ENCODE results near the gene CNTNAP2.

Gene CNTNAP2

GRCh38 chr7:146805082-146805481 lies 688.5 kb downstream of the CNTNAP2 start:
- H3K4me3 ChIP-seq (ENCODE audit: low read depth, low read length), result no peak overlapping the region
- no CpG with 5 or more reads among the region's 1 CpG for WGBS (ENCODE audit: extremely low coverage, insufficient coverage, insufficient read length)
- H3K23ac ChIP-seq (ENCODE audit: low read length), result no peak overlapping the region
- no peak overlapping the region for H4K8ac ChIP-seq (ENCODE audit: low read depth, low read length)
- H2BK120ac ChIP-seq (ENCODE audit: insufficient read depth, low read length, poor library complexity), result no peak overlapping the region
- no peaks in the 10 kb centered on the region for H3K9me3 ChIP-seq (ENCODE audit: insufficient read depth, low read depth, low read length)
- no peak overlapping the region for H3K27ac ChIP-seq (ENCODE audit: low read depth, low read length)
- H3K27me3 ChIP-seq (ENCODE audit: insufficient read depth, low read length), result no peaks in the 10 kb centered on the region
- H3K4me1 ChIP-seq (ENCODE audit: control insufficient read depth in 1 of 2, insufficient read depth in 2 of 2, low read length in 2 of 2), result no peaks in the 10 kb centered on the region
- no peak overlapping the region for H2BK5ac ChIP-seq (ENCODE audit: low read depth, low read length, poor library complexity)
- DNase-seq, result no peak
- H3K14ac ChIP-seq (ENCODE audit: low read length), result no peak overlapping the region
- no peak overlapping the region for H4K91ac ChIP-seq (ENCODE audit: low read depth, low read length)
- H4K12ac ChIP-seq (ENCODE audit: low read depth, low read length), result no peak overlapping the region
- H3K18ac ChIP-seq (ENCODE audit: low read length), result no peak overlapping the region
- H2BK12ac ChIP-seq (ENCODE audit: low read length), result no peak overlapping the region
- no peak overlapping the region for H3K4me2 ChIP-seq (ENCODE audit: low read length)
- H2AFZ ChIP-seq (ENCODE audit: insufficient read depth, low read length, poor library complexity), result no peak overlapping the region
- no peaks in the 10 kb centered on the region for H3K36me3 ChIP-seq (ENCODE audit: control insufficient read depth in 1 of 2, insufficient read depth in 2 of 2, low read length in 2 of 2)
- no peak overlapping the region for H2AK5ac ChIP-seq (ENCODE audit: low read length)
- H3K4ac ChIP-seq (ENCODE audit: low read depth, low read length), result no peak overlapping the region
- H3K79me2 ChIP-seq (ENCODE audit: control insufficient read depth, insufficient read depth, low read length, poor library complexity), result no peaks in the 10 kb centered on the region
- no peak overlapping the region for H3K9ac ChIP-seq (ENCODE audit: low read length)
- H3K79me1 ChIP-seq (ENCODE audit: low read length), result no peaks in the 10 kb centered on the region

GRCh38 chr7:146826329-146826728 lies 709.7 kb downstream of the CNTNAP2 start:
- Histone ChIP-seq H3K4ac (ENCODE audit: low read depth, low read length) (no peak overlapping the region), H4K91ac (ENCODE audit: low read depth, low read length) (no peak overlapping the region), H2AFZ (ENCODE audit: insufficient read depth, low read length, poor library complexity) (no peak overlapping the region), H3K4me1 (ENCODE audit: control insufficient read depth in 1 of 2, insufficient read depth in 2 of 2, low read length in 2 of 2) (no peaks in the 10 kb centered on the region), H4K8ac (ENCODE audit: low read depth, low read length) (no peak overlapping the region), H3K4me2 (ENCODE audit: low read length) (no peak overlapping the region), H2BK5ac (ENCODE audit: low read depth, low read length, poor library complexity) (no peak overlapping the region), H2BK120ac (ENCODE audit: insufficient read depth, low read length, poor library complexity) (no peak overlapping the region), H2BK12ac (ENCODE audit: low read length) (no peak overlapping the region), H3K79me1 (ENCODE audit: low read length) (no peaks in the 10 kb centered on the region), H3K36me3 (ENCODE audit: control insufficient read depth in 1 of 2, insufficient read depth in 2 of 2, low read length in 2 of 2) (no peaks in the 10 kb centered on the region), H3K4me3 (ENCODE audit: low read depth, low read length) (no peak overlapping the region), H3K9me3 (ENCODE audit: insufficient read depth, low read depth, low read length) (no peaks in the 10 kb centered on the region), H3K18ac (ENCODE audit: low read length) (no peak overlapping the region), H3K23ac (ENCODE audit: low read length) (no peak overlapping the region), H2AK5ac (ENCODE audit: low read length) (no peak overlapping the region), H4K12ac (ENCODE audit: low read depth, low read length) (no peak overlapping the region), H3K9ac (ENCODE audit: low read length) (no peak overlapping the region), H3K27ac (ENCODE audit: low read depth, low read length) (no peak overlapping the region), H3K79me2 (ENCODE audit: control insufficient read depth, insufficient read depth, low read length, poor library complexity) (no peaks in the 10 kb centered on the region), H3K27me3 (ENCODE audit: insufficient read depth, low read length) (no peaks in the 10 kb centered on the region), H3K14ac (ENCODE audit: low read length) (no peak overlapping the region)
- no peak for DNase-seq
- WGBS (ENCODE audit: extremely low coverage, insufficient coverage, insufficient read length), result no CpG with 5 or more reads among the region's 2 CpGs

- H4K8ac ChIP-seq (ENCODE audit: low read depth, low read length), result no peak overlapping the region
- H3K4ac ChIP-seq (ENCODE audit: low read depth, low read length), result no peak overlapping the region
- H4K91ac ChIP-seq (ENCODE audit: low read depth, low read length), result no peak overlapping the region
- no peaks in the 10 kb centered on the region for H3K4me1 ChIP-seq (ENCODE audit: control insufficient read depth in 1 of 2, insufficient read depth in 2 of 2, low read length in 2 of 2)
- no CpG with 5 or more reads among the region's 3 CpGs for WGBS (ENCODE audit: extremely low coverage, insufficient coverage, insufficient read length)
- no peaks in the 10 kb centered on the region for H3K79me2 ChIP-seq (ENCODE audit: control insufficient read depth, insufficient read depth, low read length, poor library complexity)
- H3K27me3 ChIP-seq (ENCODE audit: insufficient read depth, low read length), result no peaks in the 10 kb centered on the region
- H2BK5ac ChIP-seq (ENCODE audit: low read depth, low read length, poor library complexity), result no peak overlapping the region
- no peak overlapping the region for H2AFZ ChIP-seq (ENCODE audit: insufficient read depth, low read length, poor library complexity)
- DNase-seq, result no peak
- H3K27ac ChIP-seq (ENCODE audit: low read depth, low read length), result no peak overlapping the region
- H3K18ac ChIP-seq (ENCODE audit: low read length), result no peak overlapping the region
- no peak overlapping the region for H2BK120ac ChIP-seq (ENCODE audit: insufficient read depth, low read length, poor library complexity)
- H4K12ac ChIP-seq (ENCODE audit: low read depth, low read length), result no peak overlapping the region
- no peak overlapping the region for H2AK5ac ChIP-seq (ENCODE audit: low read length)
- H3K4me2 ChIP-seq (ENCODE audit: low read length), result no peak overlapping the region
- H3K79me1 ChIP-seq (ENCODE audit: low read length), result no peaks in the 10 kb centered on the region
- H3K4me3 ChIP-seq (ENCODE audit: low read depth, low read length), result no peak overlapping the region
- no peaks in the 10 kb centered on the region for H3K9me3 ChIP-seq (ENCODE audit: insufficient read depth, low read depth, low read length)
- H2BK12ac ChIP-seq (ENCODE audit: low read length), result no peak overlapping the region
- H3K36me3 ChIP-seq (ENCODE audit: control insufficient read depth in 1 of 2, insufficient read depth in 2 of 2, low read length in 2 of 2), result no peaks in the 10 kb centered on the region
- no peak overlapping the region for H3K14ac ChIP-seq (ENCODE audit: low read length)
- H3K23ac ChIP-seq (ENCODE audit: low read length), result no peak overlapping the region
- no peak overlapping the region for H3K9ac ChIP-seq (ENCODE audit: low read length)
Observed at GRCh38 chr7:146830686-146831085, 714.1 kb downstream of the CNTNAP2 start.

- Histone ChIP-seq H3K36me3 (ENCODE audit: control insufficient read depth in 1 of 2, insufficient read depth in 2 of 2, low read length in 2 of 2) (no peaks in the 10 kb centered on the region), H3K4me3 (ENCODE audit: low read depth, low read length) (no peak overlapping the region), H2BK12ac (ENCODE audit: low read length) (no peak overlapping the region), H3K27ac (ENCODE audit: low read depth, low read length) (no peak overlapping the region), H3K27me3 (ENCODE audit: insufficient read depth, low read length) (no peaks in the 10 kb centered on the region), H2AK5ac (ENCODE audit: low read length) (no peak overlapping the region), H3K23ac (ENCODE audit: low read length) (no peak overlapping the region), H2AFZ (ENCODE audit: insufficient read depth, low read length, poor library complexity) (no peak overlapping the region), H3K4me1 (ENCODE audit: control insufficient read depth in 1 of 2, insufficient read depth in 2 of 2, low read length in 2 of 2) (no peaks in the 10 kb centered on the region), H3K18ac (ENCODE audit: low read length) (no peak overlapping the region), H3K4me2 (ENCODE audit: low read length) (no peak overlapping the region), H3K14ac (ENCODE audit: low read length) (no peak overlapping the region), H4K8ac (ENCODE audit: low read depth, low read length) (no peak overlapping the region), H2BK5ac (ENCODE audit: low read depth, low read length, poor library complexity) (no peak overlapping the region), H3K79me1 (ENCODE audit: low read length) (no peaks in the 10 kb centered on the region), H3K9ac (ENCODE audit: low read length) (no peak overlapping the region), H3K4ac (ENCODE audit: low read depth, low read length) (no peak overlapping the region), H4K12ac (ENCODE audit: low read depth, low read length) (no peak overlapping the region), H4K91ac (ENCODE audit: low read depth, low read length) (no peak overlapping the region), H3K79me2 (ENCODE audit: control insufficient read depth, insufficient read depth, low read length, poor library complexity) (no peaks in the 10 kb centered on the region), H2BK120ac (ENCODE audit: insufficient read depth, low read length, poor library complexity) (no peak overlapping the region), H3K9me3 (ENCODE audit: insufficient read depth, low read depth, low read length) (no peaks in the 10 kb centered on the region)
- DNase-seq, result no peak
- WGBS (ENCODE audit: extremely low coverage, insufficient coverage, insufficient read length), result no CpG with 5 or more reads among the region's 2 CpGs
Observed at GRCh38 chr7:146831875-146832274, 715.3 kb downstream of the CNTNAP2 start.
